WI38 (cell line): ENCODE data around the gene PDGFA.

Experiments used
- H3K4me3 ChIP-seq: 2 replicates; pipeline ENCODE4 v1.5.1; 2011; ENCODE audit warnings: low read depth, mild to moderate bottlenecking, control low read depth, low read length
- TF ChIP-seq, protein P1 (sequence below): IDR thresholded peaks from 2 replicates; pipeline ENCODE4 v1.5.1; 2012; ENCODE audit warnings: low read depth, mild to moderate bottlenecking, control low read depth, low read length

The PDGFA gene

DNA sequence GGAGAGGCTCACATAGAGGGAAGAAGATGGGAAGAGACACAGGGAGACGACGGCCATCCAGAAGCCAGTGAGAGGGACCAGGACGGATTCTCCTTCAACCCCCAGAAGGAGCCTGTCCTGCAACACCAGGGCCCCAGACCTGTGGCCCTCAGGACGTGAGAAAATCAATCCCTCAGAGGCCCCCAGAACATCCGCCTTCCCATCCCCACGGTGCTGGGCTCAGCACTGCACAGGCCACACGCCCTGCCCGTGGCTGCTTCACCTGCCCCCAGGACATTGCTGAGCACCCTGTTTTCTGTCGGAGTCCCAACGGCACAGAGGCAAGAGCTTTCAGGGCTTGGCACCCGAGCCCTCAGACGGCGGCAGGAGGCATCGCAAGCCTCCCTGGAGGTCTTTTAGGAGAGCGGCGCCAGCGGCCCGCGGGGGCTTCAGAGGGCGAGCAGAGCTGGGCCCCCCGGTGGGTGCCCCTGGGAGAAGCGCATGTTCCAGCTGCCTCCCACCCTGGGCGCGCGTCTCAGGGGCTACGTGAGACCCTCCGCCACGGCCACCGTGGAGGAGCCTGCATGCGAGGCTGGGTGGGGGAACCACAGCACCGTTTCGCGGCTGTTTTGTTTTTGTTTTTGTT lies 42.8 kb downstream of the PDGFA start:
- no peak overlapping the region for H3K4me3 ChIP-seq
- TF ChIP-seq, protein P1, sequence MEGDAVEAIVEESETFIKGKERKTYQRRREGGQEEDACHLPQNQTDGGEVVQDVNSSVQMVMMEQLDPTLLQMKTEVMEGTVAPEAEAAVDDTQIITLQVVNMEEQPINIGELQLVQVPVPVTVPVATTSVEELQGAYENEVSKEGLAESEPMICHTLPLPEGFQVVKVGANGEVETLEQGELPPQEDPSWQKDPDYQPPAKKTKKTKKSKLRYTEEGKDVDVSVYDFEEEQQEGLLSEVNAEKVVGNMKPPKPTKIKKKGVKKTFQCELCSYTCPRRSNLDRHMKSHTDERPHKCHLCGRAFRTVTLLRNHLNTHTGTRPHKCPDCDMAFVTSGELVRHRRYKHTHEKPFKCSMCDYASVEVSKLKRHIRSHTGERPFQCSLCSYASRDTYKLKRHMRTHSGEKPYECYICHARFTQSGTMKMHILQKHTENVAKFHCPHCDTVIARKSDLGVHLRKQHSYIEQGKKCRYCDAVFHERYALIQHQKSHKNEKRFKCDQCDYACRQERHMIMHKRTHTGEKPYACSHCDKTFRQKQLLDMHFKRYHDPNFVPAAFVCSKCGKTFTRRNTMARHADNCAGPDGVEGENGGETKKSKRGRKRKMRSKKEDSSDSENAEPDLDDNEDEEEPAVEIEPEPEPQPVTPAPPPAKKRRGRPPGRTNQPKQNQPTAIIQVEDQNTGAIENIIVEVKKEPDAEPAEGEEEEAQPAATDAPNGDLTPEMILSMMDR: no peak

DNA sequence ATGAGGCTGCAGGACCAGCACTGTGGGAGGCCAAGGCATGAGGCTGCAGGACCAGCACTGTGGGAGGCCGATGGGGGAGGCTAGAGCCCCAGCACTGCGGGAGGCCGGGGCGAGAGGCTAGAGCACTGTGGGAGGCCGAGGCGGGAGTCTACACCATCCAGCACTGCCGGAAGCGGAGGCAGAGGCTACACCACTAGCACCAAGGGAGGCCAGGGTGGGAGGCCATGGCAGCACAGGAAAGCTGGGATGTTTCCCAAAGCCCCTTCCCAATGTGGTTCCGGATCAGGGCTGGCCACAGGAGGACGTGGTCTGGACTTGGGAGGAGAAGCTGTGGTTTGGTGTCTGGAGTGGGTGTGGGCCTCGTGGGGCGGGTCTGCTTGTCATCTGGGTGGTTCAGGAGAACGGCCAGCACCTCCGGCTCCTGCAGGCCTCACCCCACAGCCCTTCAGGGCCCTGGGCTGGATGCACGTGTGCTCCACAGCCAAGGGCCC lies 43.6 kb downstream of the PDGFA start:
- TF ChIP-seq, protein P1: no peak
- H3K4me3 ChIP-seq: no peak overlapping the region

DNA sequence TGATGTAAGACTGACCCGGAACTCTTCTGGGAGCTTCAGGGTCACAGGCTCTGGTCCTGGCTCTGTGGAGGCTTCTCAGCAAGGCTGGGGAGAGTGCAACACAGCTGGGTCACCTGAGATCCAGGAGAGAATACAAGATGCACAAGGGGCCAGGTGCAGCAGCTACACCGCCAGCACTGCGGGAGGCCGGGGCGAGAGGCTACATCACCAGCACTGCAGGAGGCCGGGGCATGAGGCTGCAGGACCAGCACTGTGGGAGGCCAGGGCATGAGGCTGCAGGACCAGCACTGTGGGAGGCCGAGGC lies 44.3 kb downstream of the PDGFA start:
- TF ChIP-seq, protein P1: no peak
- H3K4me3 ChIP-seq: no peak overlapping the region

DNA sequence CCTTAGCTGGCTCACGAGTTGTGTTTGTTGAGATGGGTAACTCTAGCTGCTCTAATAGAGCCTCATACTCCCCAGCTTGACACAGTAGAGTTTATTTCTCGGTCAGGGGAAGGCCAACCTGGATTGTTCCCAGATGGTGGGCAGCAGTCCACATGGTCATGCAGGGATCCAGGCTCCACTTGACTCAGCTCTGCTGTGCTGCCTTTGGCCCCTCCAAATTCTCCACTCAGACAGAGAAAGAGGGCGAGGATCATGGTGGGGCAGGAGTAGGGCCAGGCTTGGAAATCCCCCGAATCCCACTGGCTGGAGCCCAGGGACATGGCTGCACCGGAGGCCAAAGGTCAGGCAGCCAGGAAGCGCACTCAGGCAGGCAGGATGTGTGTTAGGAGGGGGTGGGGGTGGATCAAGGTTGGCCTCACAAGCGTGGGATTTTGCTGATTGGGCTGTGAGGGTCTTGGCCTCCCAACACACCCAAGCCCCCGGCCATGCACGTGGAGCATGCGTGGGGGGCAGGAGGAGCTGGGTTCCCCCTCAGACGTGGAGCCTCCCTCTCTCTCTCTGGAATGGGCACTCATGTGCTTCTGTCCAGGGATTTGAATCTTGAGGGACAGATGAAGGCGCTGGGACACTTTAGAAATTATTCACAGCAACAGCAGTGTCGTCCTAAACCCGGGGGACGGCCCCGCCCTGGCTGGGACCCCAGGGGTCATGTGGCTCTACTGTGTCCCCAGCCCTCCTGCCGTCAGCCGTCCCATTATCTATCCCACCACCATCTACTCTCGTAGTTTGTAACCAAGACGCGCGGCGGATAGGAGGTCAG lies 44.8 kb downstream of the PDGFA start:
- TF ChIP-seq, protein P1: no peak

DNA sequence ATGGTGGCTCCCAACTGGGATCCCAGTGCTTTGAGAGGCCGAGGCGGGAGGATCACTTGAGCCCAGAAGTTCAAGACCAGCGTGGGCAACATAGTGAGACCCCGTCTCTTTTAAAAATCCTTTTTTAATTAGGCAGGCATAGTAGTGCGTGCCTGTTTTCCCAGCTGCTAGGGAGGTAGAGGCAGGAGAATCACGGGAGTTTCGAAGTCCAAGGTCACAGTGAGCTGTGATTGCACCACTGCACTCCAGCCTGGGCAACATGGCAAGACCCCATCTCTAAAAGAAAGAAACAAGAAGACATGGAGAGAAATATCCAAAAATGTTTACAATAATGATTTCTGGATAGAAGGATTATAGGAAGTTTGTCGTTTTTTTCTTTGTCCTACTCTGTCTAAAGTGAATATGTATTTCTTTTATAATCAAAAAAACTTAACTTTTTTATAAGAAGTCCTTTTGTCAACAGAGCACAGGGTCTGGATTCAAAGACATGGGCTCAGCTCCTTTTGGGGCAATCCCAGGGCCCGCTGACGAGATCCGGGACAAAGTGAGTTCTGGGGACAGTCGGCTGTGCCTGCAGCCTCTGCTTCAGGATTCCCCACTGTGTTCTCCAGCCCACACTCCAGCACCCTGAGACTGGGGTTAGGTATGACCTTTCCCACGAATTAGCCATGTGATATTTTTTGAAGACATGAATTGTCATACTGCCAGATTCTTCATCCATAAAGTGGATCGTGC lies 45.6 kb downstream of the PDGFA start:
- TF ChIP-seq, protein P1: no peak
- no peak overlapping the region for H3K4me3 ChIP-seq

More for the DNA sequence above, 44.8 kb downstream of the PDGFA start:
- H3K4me3 ChIP-seq: no peak overlapping the region

DNA sequence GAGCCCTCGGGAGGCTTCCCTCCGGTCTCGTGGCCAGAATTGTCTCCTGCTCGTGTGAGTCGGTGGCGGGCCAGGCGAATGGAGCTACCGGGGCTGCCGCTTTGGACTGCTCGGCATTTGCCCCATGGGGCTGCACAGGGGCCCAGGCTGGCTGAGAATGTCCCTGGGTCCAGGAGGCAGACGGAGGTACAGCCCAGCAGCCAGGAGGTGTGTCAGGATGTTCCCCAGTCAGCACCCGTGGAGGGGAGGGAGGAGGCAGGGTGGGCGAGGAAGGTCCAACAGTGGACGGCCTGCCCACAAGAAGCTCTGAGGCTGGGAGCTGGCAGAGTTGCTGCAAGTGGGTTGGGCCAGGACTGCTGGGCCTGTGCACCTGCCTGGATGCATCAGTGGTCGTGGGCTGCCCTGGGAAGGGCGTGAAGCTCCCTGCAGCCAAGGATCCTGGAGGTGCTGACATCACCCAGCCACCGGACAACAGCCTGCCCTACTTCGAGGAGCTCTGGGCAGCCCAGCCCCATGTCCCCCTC lies 46.4 kb downstream of the PDGFA start:
- TF ChIP-seq, protein P1: no peak
- H3K4me3 ChIP-seq: no peak overlapping the region
